Fibroblast of peridontal ligament (primary cell): ENCODE data around the gene LYPD5.

Experiments
- DNase-seq: peaks from one replicate; pipeline ENCODE4 v3.0.0-alpha.2; 2010; ENCODE audit errors: extremely low read depth

Gene LYPD5

GRCh38 chr19:43752287-43752875, 49.9 kb downstream of the LYPD5 start:
- no peak for DNase-seq

DNA sequence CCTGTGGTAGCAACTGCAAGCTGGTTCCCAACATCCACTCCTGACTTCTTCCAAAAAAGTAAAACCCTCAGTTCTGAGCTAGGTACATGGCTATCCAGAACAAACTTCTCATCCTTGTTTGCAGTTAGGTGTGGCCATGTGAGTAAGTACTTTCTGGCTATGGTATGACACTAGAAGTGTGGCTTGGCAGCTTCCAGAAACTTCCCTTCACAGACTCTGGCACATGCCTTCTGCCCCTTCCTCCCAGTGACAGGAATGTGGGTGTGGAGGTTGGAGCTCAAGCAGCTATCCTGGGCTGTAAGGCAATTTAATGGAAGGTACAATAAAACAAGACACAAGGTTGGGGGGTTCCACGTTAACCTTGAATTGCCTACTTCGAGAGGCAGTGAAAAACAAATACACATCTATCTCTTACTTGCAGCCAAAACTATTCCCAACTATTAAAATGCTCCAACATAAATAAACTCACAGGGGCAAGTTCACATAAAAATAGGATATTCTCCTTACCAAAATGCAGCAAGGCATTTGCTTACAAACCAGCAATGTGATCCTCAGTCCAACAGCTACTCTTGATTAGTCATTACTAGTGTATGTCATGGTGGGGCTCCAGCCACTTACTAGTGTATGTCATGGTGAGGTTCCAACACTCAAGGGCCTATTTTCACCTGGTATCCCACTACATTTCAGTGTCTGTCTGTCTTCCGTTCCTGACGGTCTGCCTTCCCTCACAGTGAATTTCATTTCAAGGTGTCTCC, 50.6 kb downstream of the LYPD5 start:
- peak; percentile 53 for DNase-seq

GRCh38 chr19:43749898-43750297, 52.3 kb downstream of the LYPD5 start:
- DNase-seq = no peak

GRCh38 chr19:43749152-43749551, 53.1 kb downstream of the LYPD5 start:
- no peak for DNase-seq

DNA sequence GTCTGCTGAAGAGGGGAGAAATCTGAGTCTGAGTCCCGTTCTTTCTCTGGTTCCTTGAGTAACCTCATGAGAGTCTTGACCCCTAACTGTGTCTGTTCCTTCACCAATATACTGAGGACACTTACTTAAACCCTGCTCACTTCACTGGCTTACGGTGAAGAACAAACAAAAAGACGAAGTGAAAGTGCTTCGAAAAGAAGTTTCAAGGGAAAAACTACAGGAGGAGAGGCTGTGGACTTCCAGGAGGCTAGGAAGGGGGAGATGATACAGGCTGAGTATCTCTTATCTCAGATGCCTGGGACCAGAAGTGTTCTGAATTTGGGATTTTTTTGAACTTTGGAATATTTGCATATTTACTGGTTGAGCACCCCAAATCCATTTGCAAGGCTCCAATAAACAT, 53.6 kb downstream of the LYPD5 start:
- DNase-seq = no peak

GRCh38 chr19:43748205-43748594, 54.0 kb downstream of the LYPD5 start:
- no peak for DNase-seq

DNA sequence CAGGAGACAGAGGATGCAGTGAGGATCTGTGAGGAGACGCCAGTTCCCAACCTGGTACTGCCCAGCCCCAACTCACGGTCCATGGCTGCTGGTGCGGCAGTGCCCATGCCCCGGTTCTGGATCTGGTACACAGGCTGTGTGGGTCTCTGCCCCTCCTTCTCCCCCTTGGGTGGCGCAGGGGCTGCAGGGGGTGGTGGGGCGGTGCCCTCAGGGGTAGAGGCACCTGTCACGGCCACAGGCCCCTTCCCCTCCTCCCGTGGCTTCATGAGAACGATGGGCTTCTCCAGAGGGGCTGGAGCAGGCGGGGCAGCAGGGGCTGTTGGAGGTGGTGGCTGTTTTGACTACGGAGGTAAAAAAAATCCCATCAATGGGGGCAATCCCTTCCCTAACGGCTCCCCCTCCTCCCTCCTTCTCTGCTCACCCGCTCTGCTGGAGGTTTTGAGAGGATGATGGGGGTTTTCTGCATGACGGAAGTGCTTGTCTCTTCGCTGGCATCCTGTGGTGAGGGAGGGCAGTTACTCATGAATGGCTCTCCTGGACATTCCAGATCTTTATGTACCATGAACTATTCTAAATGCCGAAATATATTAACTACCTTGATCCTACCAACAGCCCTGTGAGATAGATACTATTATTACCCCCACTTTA, 54.6 kb downstream of the LYPD5 start:
- DNase-seq = no peak
